ENCODE results near the gene LARGE1. TPM values are rescaled to one million over a fixed set of nuclear protein-coding genes. Genes with fewer than 3 reads are reported as not detected.

LARGE1 gene
- total RNA-seq, 1 experiment from 2014 or later = 1.3 TPM

GRCh38 chr22:33886696-33887095 lies 33.6 kb downstream of the LARGE1 start:
- no TSS peak for BruUV-seq (replicated peaks)
- no peaks in the 10 kb centered on the region for H3K9me3 ChIP-seq (ENCODE audit: low read length)
- no peaks in the 10 kb centered on the region for H3K27me3 ChIP-seq (ENCODE audit: low read length)
- no peaks in the 10 kb centered on the region; the same call in 1 of the 2 replicates for H3K4me1 ChIP-seq (ENCODE audit: insufficient read depth, low read length)
- ATAC-seq (no peak), DNase-seq (no peak)
- H3K36me3 ChIP-seq (ENCODE audit: low read depth, low read length) = no peaks in the 10 kb centered on the region
- no peaks in the 10 kb centered on the region for H3K9me2 ChIP-seq (replicated peaks; ENCODE audit: low read length)
- H3K4me3 ChIP-seq (ENCODE audit: low read length) = no peak overlapping the region
- no peak overlapping the region for H3K27ac ChIP-seq (ENCODE audit: low read length)
- no peak overlapping the region for H3K4me2 ChIP-seq (ENCODE audit: low read length)
- no peak for TF ChIP-seq EZH2phosphoT487 (IDR thresholded peaks at IDR 0.05; ENCODE audit: borderline replicate concordance, low read length)
- TF ChIP-seq CTCF (conservative IDR thresholded peaks at IDR 0.05; ENCODE audit: low read depth, low read length) = no peak
- TF ChIP-seq EZH2 (IDR thresholded peaks at IDR 0.05; ENCODE audit: low read length, unreplicated experiment) = no peak
- ChIA-PET CTCF (no interaction called here), POLR2A (ENCODE audit: unreplicated experiment) (no interaction called here)
- no peak overlapping the region for H2AFZ ChIP-seq (ENCODE audit: low read length)
- H4K20me1 ChIP-seq (ENCODE audit: low read length) = no peaks in the 10 kb centered on the region
- intact Hi-C loops (cut with micrococcal nuclease) = no loop called here
- H3K9ac ChIP-seq (ENCODE audit: low read length) = no peak overlapping the region
- H3K79me2 ChIP-seq (ENCODE audit: low read length) = no peaks in the 10 kb centered on the region
- no peaks in the 10 kb centered on the region for H3F3A ChIP-seq (ENCODE audit: low read length, unreplicated experiment)

- CTCF ChIA-PET = no interaction called here
- H2AFZ ChIP-seq (ENCODE audit: low read length) = no peak overlapping the region
- no peaks in the 10 kb centered on the region for H3K9me3 ChIP-seq (ENCODE audit: low read length)
- no peaks in the 10 kb centered on the region for H3F3A ChIP-seq (ENCODE audit: low read length, unreplicated experiment)
- no peaks in the 10 kb centered on the region for H3K79me2 ChIP-seq (ENCODE audit: low read length)
- ATAC-seq (no peak), DNase-seq (no peak)
- no peak for TF ChIP-seq EZH2phosphoT487 (IDR thresholded peaks at IDR 0.05; ENCODE audit: borderline replicate concordance, low read length)
- TF ChIP-seq EZH2 (IDR thresholded peaks at IDR 0.05; ENCODE audit: low read length, unreplicated experiment) = no peak
- TF ChIP-seq CTCF (conservative IDR thresholded peaks at IDR 0.05; ENCODE audit: low read depth, low read length) = no peak
- BruUV-seq (replicated peaks) = no TSS peak
- H3K9ac ChIP-seq (ENCODE audit: low read length) = no peak overlapping the region
- H3K27me3 ChIP-seq (ENCODE audit: low read length) = no peaks in the 10 kb centered on the region
- H4K20me1 ChIP-seq (ENCODE audit: low read length) = no peaks in the 10 kb centered on the region
- H3K36me3 ChIP-seq (ENCODE audit: low read depth, low read length) = no peaks in the 10 kb centered on the region
- no peak overlapping the region for H3K4me2 ChIP-seq (ENCODE audit: low read length)
- intact Hi-C loops (cut with micrococcal nuclease) = no loop called here
- H3K4me3 ChIP-seq (ENCODE audit: low read length) = no peak overlapping the region
- H3K27ac ChIP-seq (ENCODE audit: low read length) = no peak overlapping the region
- POLR2A ChIA-PET (ENCODE audit: unreplicated experiment) = no interaction called here
- H3K4me1 ChIP-seq (ENCODE audit: insufficient read depth, low read length) = no peaks in the 10 kb centered on the region; the same call in 1 of the 2 replicates
- no peaks in the 10 kb centered on the region for H3K9me2 ChIP-seq (replicated peaks; ENCODE audit: low read length)
Observed at GRCh38 chr22:33884829-33885228, 35.4 kb downstream of the LARGE1 start.

DNA sequence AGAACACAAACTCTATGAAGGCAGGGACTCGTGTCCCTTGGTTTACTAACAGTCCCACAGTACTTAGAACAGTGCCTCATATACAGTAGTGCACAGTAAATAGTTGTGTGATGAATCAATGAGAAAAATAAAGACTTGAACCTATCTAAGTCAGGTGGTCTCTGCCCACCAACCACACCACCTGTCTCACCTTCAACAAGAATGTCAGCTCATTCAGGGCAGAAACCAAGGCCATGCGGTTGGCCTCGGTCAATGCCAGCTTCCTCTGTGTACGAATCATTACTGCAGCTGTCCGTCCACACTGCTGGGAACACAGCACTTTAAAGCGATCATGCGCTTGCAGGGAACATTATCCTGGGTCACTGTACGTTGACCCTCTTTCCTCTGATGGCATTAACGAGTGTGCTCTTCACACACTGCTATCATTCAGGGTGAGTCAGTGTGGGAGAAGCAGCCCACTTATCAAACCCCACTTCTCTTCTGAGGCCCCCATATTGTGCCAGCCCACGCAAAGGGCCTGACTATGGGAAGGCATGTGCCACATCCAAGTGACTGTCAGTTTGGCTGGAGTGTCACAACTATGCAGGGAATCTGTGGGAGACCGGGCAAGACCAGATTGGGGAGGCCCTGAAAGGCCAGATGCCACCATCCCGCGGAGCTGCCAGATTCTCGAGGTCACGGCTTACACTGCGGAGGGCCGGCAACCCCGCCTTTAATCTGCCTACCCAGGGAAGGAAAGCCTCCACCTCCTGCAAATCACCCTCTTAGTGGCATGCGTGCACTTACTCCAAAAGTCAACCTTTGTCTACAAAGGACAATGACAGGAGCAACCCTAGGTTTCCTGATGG lies 36.1 kb downstream of the LARGE1 start:
- no peaks in the 10 kb centered on the region for H3K27me3 ChIP-seq (ENCODE audit: low read length)
- no peak for ATAC-seq

More for the DNA sequence above, 36.1 kb downstream of the LARGE1 start:
- no peaks in the 10 kb centered on the region for H3K36me3 ChIP-seq (ENCODE audit: low read depth, low read length)
- intact Hi-C loops (cut with micrococcal nuclease) = no loop called here
- H3K79me2 ChIP-seq (ENCODE audit: low read length) = no peaks in the 10 kb centered on the region
- H3K27ac ChIP-seq (ENCODE audit: low read length) = no peak overlapping the region
- H4K20me1 ChIP-seq (ENCODE audit: low read length) = no peaks in the 10 kb centered on the region
- DNase-seq = no peak
- no peak overlapping the region for H3K4me3 ChIP-seq (ENCODE audit: low read length)
- TF ChIP-seq EZH2 (IDR thresholded peaks at IDR 0.05; ENCODE audit: low read length, unreplicated experiment) (no peak), CTCF (conservative IDR thresholded peaks at IDR 0.05; ENCODE audit: low read depth, low read length) (no peak), EZH2phosphoT487 (IDR thresholded peaks at IDR 0.05; ENCODE audit: borderline replicate concordance, low read length) (no peak)
- H3K9me2 ChIP-seq (replicated peaks; ENCODE audit: low read length) = no peaks in the 10 kb centered on the region
- H3K9ac ChIP-seq (ENCODE audit: low read length) = no peak overlapping the region
- no peaks in the 10 kb centered on the region; the same call in 1 of the 2 replicates for H3K4me1 ChIP-seq (ENCODE audit: insufficient read depth, low read length)
- CTCF ChIA-PET = no interaction called here
- H2AFZ ChIP-seq (ENCODE audit: low read length) = no peak overlapping the region
- BruUV-seq (replicated peaks) = no TSS peak
- H3F3A ChIP-seq (ENCODE audit: low read length, unreplicated experiment) = no peaks in the 10 kb centered on the region
- H3K9me3 ChIP-seq (ENCODE audit: low read length) = no peaks in the 10 kb centered on the region
- POLR2A ChIA-PET (ENCODE audit: unreplicated experiment) = no interaction called here
- H3K4me2 ChIP-seq (ENCODE audit: low read length) = no peak overlapping the region
